ENCODE data around the gene ERMAP. TPM values are rescaled to one million over a fixed set of nuclear protein-coding genes. Genes with fewer than 3 reads are reported as not detected.

The ERMAP gene
- total RNA-seq, 1 experiment from 2014 or later, result 20.1 TPM

DNA sequence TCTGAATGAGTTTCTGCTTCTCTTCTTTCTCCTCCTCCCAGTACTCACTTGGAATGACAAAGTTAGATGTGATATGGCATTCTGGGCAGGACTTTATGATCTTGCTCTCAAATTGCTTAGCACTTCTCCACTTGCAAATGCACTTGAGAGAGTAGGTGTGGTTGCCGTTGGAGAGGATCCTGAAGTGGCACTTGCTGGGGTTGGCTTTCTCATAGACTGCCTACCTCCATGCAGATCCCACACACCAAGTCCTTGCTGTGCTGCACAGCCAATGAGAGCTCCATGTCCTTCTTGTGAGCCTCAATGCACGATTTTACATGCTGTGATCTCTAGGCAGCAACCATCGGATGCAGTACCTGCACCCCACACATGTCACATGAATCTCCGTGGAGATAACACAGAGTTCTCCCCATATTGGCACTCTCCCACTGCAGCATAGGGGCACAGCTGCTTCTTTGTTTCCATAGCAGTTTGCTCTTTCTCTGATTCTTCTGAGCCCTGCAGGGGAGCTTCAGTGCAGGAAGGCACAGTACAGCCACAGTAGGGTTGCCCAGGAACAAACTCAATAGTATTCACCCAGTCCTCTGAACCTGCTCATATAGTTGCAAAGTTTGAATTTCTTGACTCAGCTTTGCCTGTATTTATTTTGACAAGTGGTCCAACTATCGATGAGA is 74.7 kb downstream of the ERMAP start:
- DNase-seq (ENCODE audit: low read depth), result no peak
- in situ Hi-C loops (cut with HindIII; ENCODE audit: low pct_unique_long_range_greater_than_20kb, low sequenced_read_pairs), result no loop called here

Other genes with a start within 250 kb of the ERMAP start
- 75.8 and 115 TPM in 2 replicates for gene PPIH, start 158.7 kb upstream of the ERMAP start, total RNA-seq (2014; rRNA removed; shearing (Covaris generic); ENCODE audit: low replicate concordance)
- 855 and 996 TPM in 2 replicates for gene YBX1, start 134.7 kb upstream of the ERMAP start, total RNA-seq (2014; rRNA removed; shearing (Covaris generic); ENCODE audit: low replicate concordance)
- not detected in 2 replicates for gene CLDN19, start 76.9 kb upstream of the ERMAP start, total RNA-seq (2014; rRNA removed; shearing (Covaris generic); ENCODE audit: low replicate concordance)
- 51.4 and 54.4 TPM in 2 replicates for gene P3H1, start 50.1 kb upstream of the ERMAP start, total RNA-seq (2014; rRNA removed; shearing (Covaris generic); ENCODE audit: low replicate concordance)
- gene C1orf50, start 49.9 kb upstream of the ERMAP start, total RNA-seq (2014; rRNA removed; shearing (Covaris generic); ENCODE audit: low replicate concordance), result 0.57 and 1.8 TPM in 2 replicates
- 0.10 TPM in 1 of 2 replicates, not detected in the other for gene TMEM269, start 32.1 kb upstream of the ERMAP start, total RNA-seq (2014; rRNA removed; shearing (Covaris generic); ENCODE audit: low replicate concordance)
- 22.7 and 25.1 TPM in 2 replicates for gene SVBP, start 275 bp downstream of the ERMAP start, total RNA-seq (2014; rRNA removed; shearing (Covaris generic); ENCODE audit: low replicate concordance)
- gene ZNF691, start 29.5 kb downstream of the ERMAP start, total RNA-seq (2014; rRNA removed; shearing (Covaris generic); ENCODE audit: low replicate concordance), result 12.4 and 23.2 TPM in 2 replicates
- 549 and 560 TPM in 2 replicates for gene SLC2A1, start 141.7 kb downstream of the ERMAP start, total RNA-seq (2014; rRNA removed; shearing (Covaris generic); ENCODE audit: low replicate concordance)

Measured in Caki2 (cell line).